Right atrium auricular region (tissue), 2 donors: ENCODE data around the gene SLC4A9. TPM values are rescaled to one million over a fixed set of nuclear protein-coding genes. Genes with fewer than 3 reads are reported as not detected.

ENCODE experiments used
- DNase-seq: peaks from one replicate; pipeline ENCODE4 v3.0.0-alpha.2; 2019; ENCODE audit warnings: low spot score
- H3K27ac ChIP-seq, 2 donors: fragments of 200-600 bp; sonication (generic); 1 replicate in 1 of 2; 2 replicates in 1 of 2; pipeline ENCODE4 v1.5.1; 2016 to 2019
- H3K27me3 ChIP-seq, 2 donors: fragments of 200-600 bp; sonication (generic); one replicate each; pipeline versions ENCODE4 v1.5.1 to v1.6.0; 2017 to 2019
- H3K36me3 ChIP-seq: fragments of 200-600 bp; sonication (generic); one replicate; pipeline ENCODE4 v1.5.1; 2016
- H3K4me1 ChIP-seq, 2 donors: fragments of 200-600 bp; sonication (generic); one replicate each; pipeline versions ENCODE4 v1.5.1 to v1.6.0; 2017 to 2019
- H3K4me3 ChIP-seq, 2 donors: fragments of 200-600 bp; sonication (generic); 1 replicate in 1 of 2; 2 replicates in 1 of 2; pipeline ENCODE4 v1.5.1; 2017 to 2019; ENCODE audit warnings: mild to moderate bottlenecking in 1 of 2, moderate library complexity in 1 of 2
- H3K9me3 ChIP-seq, 2 donors: fragments of 200-600 bp; sonication (generic); one replicate each; pipeline ENCODE4 v1.5.1; 2019
- CTCF ChIP-seq, 2 donors: fragments of 200-600 bp; sonication (generic); IDR thresholded peaks; one replicate each; pipeline ENCODE4 v1.5.1; 2019; ENCODE audit warnings: antibody characterized with exemption in 2 of 2
- total RNA-seq, 2 donors: library from RNA; depleted of rRNA; stranded (reverse); fragments of >200 nt; gene quantifications; one replicate each; pipeline ENCODE4 v1.1.0, GENCODE V29; 2016

SLC4A9 gene
- not detected for total RNA-seq

- Histone ChIP-seq H3K9me3 (no peaks in the 10 kb centered on the region), H3K4me1 (peaks cover 0 to 16% of the 10 kb centered on the region in 2 donors), H3K27ac (no peak within 1 kb of the TSS), H3K36me3 (no peaks in the 10 kb centered on the region), H3K4me3 (no peak within 1 kb of the TSS), H3K27me3 (no peaks in the 10 kb centered on the region)
- no peak for TF ChIP-seq CTCF (IDR thresholded peaks at IDR 0.05)
- no peak for DNase-seq
Measured at GRCh38 chr5:140360101-140360500, at the start of gene SLC4A9. TSS of gene SLC4A9 (plus strand) at chr5:140360194. CDS start at chr5:140360237, 43 bp downstream.

- H3K27me3 ChIP-seq: no peaks in the 10 kb centered on the region
- H3K4me1 ChIP-seq: peaks cover 0 to 31% of the 10 kb centered on the region in 2 donors
- DNase-seq: no peak
- peak overlapping the region; percentile 52 to 63 for H3K27ac ChIP-seq
- no peak for TF ChIP-seq CTCF (IDR thresholded peaks at IDR 0.05)
- no peak overlapping the region for H3K4me3 ChIP-seq
- no peaks in the 10 kb centered on the region for H3K9me3 ChIP-seq
- no peaks in the 10 kb centered on the region for H3K36me3 ChIP-seq
Measured at GRCh38 chr5:140310434-140310833, 49.6 kb upstream of the SLC4A9 start.

GRCh38 chr5:140311011-140311467, 49.0 kb upstream of the SLC4A9 start:
- no peak for DNase-seq
- no peaks in the 10 kb centered on the region for H3K27me3 ChIP-seq
- no peak for TF ChIP-seq CTCF (IDR thresholded peaks at IDR 0.05)
- peak overlapping the region; percentile 52 to 63 for H3K27ac ChIP-seq
- no peaks in the 10 kb centered on the region for H3K36me3 ChIP-seq
- H3K4me3 ChIP-seq: no peak overlapping the region
- H3K4me1 ChIP-seq: peaks cover 0 to 31% of the 10 kb centered on the region in 2 donors
- no peaks in the 10 kb centered on the region for H3K9me3 ChIP-seq

- H3K4me1 ChIP-seq: peaks cover 0 to 31% of the 10 kb centered on the region in 2 donors
- no peaks in the 10 kb centered on the region for H3K27me3 ChIP-seq
- peak overlapping the region; percentile 52 to 63 for H3K27ac ChIP-seq
- no peak for TF ChIP-seq CTCF (IDR thresholded peaks at IDR 0.05)
- no peak overlapping the region for H3K4me3 ChIP-seq
- no peak for DNase-seq
- H3K36me3 ChIP-seq: no peaks in the 10 kb centered on the region
- no peaks in the 10 kb centered on the region for H3K9me3 ChIP-seq
Measured at GRCh38 chr5:140312067-140312790, 47.8 kb upstream of the SLC4A9 start.

GRCh38 chr5:140312791-140313189, 47.2 kb upstream of the SLC4A9 start:
- no peak for TF ChIP-seq CTCF (IDR thresholded peaks at IDR 0.05)
- H3K27ac ChIP-seq: peak overlapping the region; percentile 52 to 63
- no peak overlapping the region for H3K4me3 ChIP-seq
- no peaks in the 10 kb centered on the region for H3K36me3 ChIP-seq
- H3K27me3 ChIP-seq: no peaks in the 10 kb centered on the region
- no peaks in the 10 kb centered on the region for H3K9me3 ChIP-seq
- H3K4me1 ChIP-seq: peaks cover 0 to 31% of the 10 kb centered on the region in 2 donors
- DNase-seq: no peak
